HuH-7 (cell line): ENCODE data around the gene GPR62.
"Not testable (repeated sequence)": the region's sequence is repeated elsewhere in the genome, so short reads cannot be mapped to it uniquely, and the experiment has no call there.

Experiments
- DNase-seq: peaks from one replicate; pipeline ENCODE4 v3.0.0; 2011; ENCODE audit warnings: low spot score

Gene GPR62

GRCh38 chr3:51970606-51971300 lies 15.6 kb downstream of the GPR62 start:
- no peak for DNase-seq

GRCh38 chr3:51971350-51971749 lies 16.2 kb downstream of the GPR62 start:
- DNase-seq, result no peak

GRCh38 chr3:51974277-51974962 lies 19.2 kb downstream of the GPR62 start:
- DNase-seq, result peak; percentile 58

GRCh38 chr3:51974963-51975851 lies 20.0 kb downstream of the GPR62 start, which contains the start of gene ABHD14A:
Gene ABHD14A, plus strand, starts transcription at chr3:51975064. Its CDS starts 72 bp downstream, at chr3:51975136.
- DNase-seq, result peak; percentile 86

GRCh38 chr3:51975852-51976549 lies 20.8 kb downstream of the GPR62 start:
- DNase-seq, result no peak

GRCh38 chr3:51977446-51978142 lies 22.4 kb downstream of the GPR62 start:
- no peak for DNase-seq

GRCh38 chr3:51978143-51978502 lies 22.9 kb downstream of the GPR62 start:
- DNase-seq, result no peak

GRCh38 chr3:51980253-51980652 lies 25.1 kb downstream of the GPR62 start:
- no peak for DNase-seq

GRCh38 chr3:51982352-51982837 lies 27.2 kb downstream of the GPR62 start:
- DNase-seq, result peak; percentile 98

GRCh38 chr3:51982838-51983577 lies 27.8 kb downstream of the GPR62 start, which contains the start of gene ACY1:
Gene ACY1, plus strand, starts transcription at chr3:51983535. Its CDS starts 530 bp downstream, at chr3:51984065.
- DNase-seq, result peak; percentile 96

GRCh38 chr3:51983578-51984268 lies 28.5 kb downstream of the GPR62 start:
- no peak for DNase-seq

GRCh38 chr3:51984269-51984647 lies 29.1 kb downstream of the GPR62 start:
- DNase-seq, result no peak

GRCh38 chr3:51985063-51985462 lies 29.9 kb downstream of the GPR62 start:
- DNase-seq, result no peak

- DNase-seq, result peak; percentile 81
Observed at GRCh38 chr3:51986010-51986947, 31.1 kb downstream of the GPR62 start.

- no peak for DNase-seq
Observed at GRCh38 chr3:51987568-51987967, 32.4 kb downstream of the GPR62 start.

- no peak for DNase-seq
Observed at GRCh38 chr3:51988286-51989146, 33.3 kb downstream of the GPR62 start.

- DNase-seq, result not testable (repeated sequence)
Observed at GRCh38 chr3:51990501-51990971, 35.4 kb downstream of the GPR62 start.
